Endothelial cell of umbilical vein (primary cell): ENCODE measurements around the gene FMR1NB. TPM values are rescaled to one million over a fixed set of nuclear protein-coding genes. Genes with fewer than 3 reads are reported as not detected.

Experiments
- BruUV-seq: library from RNA; stranded (reverse); fragments of 400-500 nt; replicated peaks from 2 replicates; lab custom pipeline; 2021; lab: Mats Ljungman, UMichigan
- CTCF ChIA-PET: fragments of 300-600, 350-600 bp; sonication (Branson Sonifier 250); formaldehyde crosslinking; loops from one replicate; lab custom pipeline; 2021; ENCODE audit warnings: antibody characterized with exemption, inconsistent platforms; lab: Charles Lee
- POLR2A ChIA-PET: fragments of 300-600, 350-600 bp; sonication (Branson Sonifier 250); formaldehyde crosslinking; loops from one replicate; lab custom pipeline; 2021; ENCODE audit warnings: antibody characterized with exemption, inconsistent platforms; lab: Charles Lee
- DNase-seq: peaks from one replicate; pipeline ENCODE4 v3.0.0-alpha.2; 2011; ENCODE audit warnings: low read depth, low spot score
- FAIRE-seq: peaks from 2 replicates; lab custom pipeline; 2011; peaks lifted over from hg19 to GRCh38; lab: Jason Lieb, UNC
- H2AFZ ChIP-seq: 2 replicates; pipeline ENCODE4 v1.6.0; 2012; ENCODE audit warnings: low read depth, low read length, control low read depth, inconsistent platforms
- H3K27ac ChIP-seq: 2 replicates; pipeline ENCODE4 v1.5.1; 2011; ENCODE audit warnings: low read depth, mild to moderate bottlenecking, control low read depth, low read length, moderate library complexity; ENCODE audit not compliant: insufficient read depth
- H3K27me3 ChIP-seq, 2 experiments: 2 replicates each; pipeline versions ENCODE4 v1.6.0 to v1.6.1; 2011; ENCODE audit warnings: low read length in 2 of 2, mixed read lengths in 1 of 2; ENCODE audit not compliant: control insufficient read depth in 2 of 2, insufficient read depth in 2 of 2
- H3K36me3 ChIP-seq, 2 experiments: 2 replicates in 1 of 2; 3 replicates in 1 of 2; pipeline ENCODE4 v1.5.1; 2011; ENCODE audit warnings: low read length in 2 of 2, mild to moderate bottlenecking in 1 of 2, moderate library complexity in 1 of 2; ENCODE audit not compliant: control insufficient read depth in 2 of 2, insufficient read depth in 2 of 2; ENCODE audit errors: extremely low read depth in 1 of 2
- H3K4me1 ChIP-seq: 3 replicates; pipeline ENCODE4 v1.5.1; 2011; ENCODE audit warnings: mild to moderate bottlenecking, low read length; ENCODE audit not compliant: control insufficient read depth, insufficient read depth; ENCODE audit errors: extremely low read depth
- H3K4me2 ChIP-seq: 2 replicates; pipeline ENCODE4 v1.6.1; 2011; ENCODE audit warnings: low read length, control low read depth, mixed read lengths; ENCODE audit not compliant: insufficient read depth
- H3K4me3 ChIP-seq, 3 experiments: fragments of 200-600 bp in 1 of 3; sonication (generic), shearing (Covaris generic) in 1 of 3; replicated peaks in 1 of 3; 2 replicates each; pipeline ENCODE4 v1.5.1; 2011 to 2016; ENCODE audit warnings: control low read depth in 3 of 3, low read length in 3 of 3, mild to moderate bottlenecking in 2 of 3, inconsistent platforms in 1 of 3, low read depth in 1 of 3, moderate library complexity in 1 of 3; ENCODE audit not compliant: insufficient read depth in 1 of 3
- H3K79me2 ChIP-seq: 2 replicates; pipeline ENCODE4 v1.6.0; 2012; ENCODE audit warnings: low read length, inconsistent platforms; ENCODE audit not compliant: control insufficient read depth, insufficient read depth
- H3K9ac ChIP-seq: replicated peaks from 2 replicates; pipeline ENCODE3; 2011; ENCODE audit warnings: low read length, control low read depth; ENCODE audit not compliant: insufficient read depth; ENCODE audit errors: extremely low read depth
- H3K9me1 ChIP-seq: replicated peaks from 3 replicates; pipeline ENCODE4 v1.6.0; 2011; ENCODE audit warnings: mild to moderate bottlenecking, low read length; ENCODE audit not compliant: control insufficient read depth, insufficient read depth; ENCODE audit errors: extremely low read depth
- H3K9me3 ChIP-seq: replicated peaks from 2 replicates; pipeline ENCODE4 v1.5.1; 2012; ENCODE audit warnings: low read length, inconsistent platforms; ENCODE audit not compliant: control insufficient read depth, insufficient read depth
- H4K20me1 ChIP-seq: replicated peaks from 2 replicates; pipeline ENCODE3; 2011; ENCODE audit warnings: mild to moderate bottlenecking, low read length; ENCODE audit not compliant: control insufficient read depth, insufficient read depth; ENCODE audit errors: extremely low read depth
- CTCF ChIP-seq, 2 donors: IDR thresholded peaks; 1 replicate in 1 of 2; 2 replicates in 1 of 2; pipeline ENCODE4 v1.5.1; 2011; ENCODE audit warnings: low read length in 2 of 2, mild to moderate bottlenecking in 2 of 2, moderate library complexity in 2 of 2, control low read depth in 1 of 2, inconsistent platforms in 1 of 2, low read depth in 1 of 2; ENCODE audit not compliant: insufficient read depth in 1 of 2; ENCODE audit errors: extremely low read depth in 1 of 2
- EZH2 ChIP-seq: IDR thresholded peaks from 2 replicates; pipeline ENCODE4 v1.6.1; 2012; ENCODE audit warnings: borderline replicate concordance, low read depth, mild to moderate bottlenecking, moderate library complexity, low read length, inconsistent platforms; ENCODE audit not compliant: severe bottlenecking
- FOS ChIP-seq: IDR thresholded peaks from 2 replicates; pipeline ENCODE4 v1.6.1; 2011; ENCODE audit warnings: mild to moderate bottlenecking, low read length, moderate library complexity, borderline replicate concordance; ENCODE audit not compliant: insufficient read depth
- JUN ChIP-seq: IDR thresholded peaks from 2 replicates; pipeline ENCODE4 v1.6.1; 2011; ENCODE audit warnings: borderline replicate concordance, low read depth; ENCODE audit not compliant: insufficient read length, insufficient read depth
- dilution Hi-C: fragments of 300-500 bp; cut with MboI; formaldehyde crosslinking; loops from one replicate; pipeline ENCODE4 v1.15.0; 2019; ENCODE audit warnings: low sequenced_read_pairs; ENCODE audit not compliant: extremely low pct_ligation_motif_present
- intact Hi-C: fragments of 100-400 bp; cut with micrococcal nuclease; formaldehyde crosslinking; loops from one replicate; pipeline ENCODE4 v1.10.0; 2022
- polyA plus RNA-seq, 4 experiments: library from polyadenylated mRNA; depleted of rRNA in 3 of 4; stranded (reverse) in 3 of 4; unstranded in 1 of 4; fragments of >200 nt; gene quantifications; 2 replicates each; pipeline versions ENCODE4 v1.2.1 to v1.2.3, GENCODE V29; 2011 to 2012; ENCODE audit warnings: missing spikeins in 1 of 4
- total RNA-seq: library from RNA; stranded (reverse); gene quantifications from 2 replicates; pipeline ENCODE4 v1.2.3, GENCODE V29; 2021

The FMR1NB gene
- total and polyA plus RNA-seq, 2 donors (not counting 3 experiments of a cell fraction or from before 2014, with no cell fraction given): not detected

- Histone ChIP-seq H3K9me1 (no peaks in the 10 kb centered on the region), H3K9me3 (no peaks in the 10 kb centered on the region), H3K4me2 (no peak overlapping the region), H3K27ac (no peak overlapping the region), H3K27me3 (no peaks in the 10 kb centered on the region), H3K36me3 (no peaks in the 10 kb centered on the region), H3K4me3 (no peak overlapping the region), H2AFZ (no peak overlapping the region), H4K20me1 (no peaks in the 10 kb centered on the region), H3K9ac (no peak overlapping the region), H3K4me1 (no peaks in the 10 kb centered on the region), H3K79me2 (no peaks in the 10 kb centered on the region)
- TF ChIP-seq JUN: no peak
- no peak for TF ChIP-seq CTCF (IDR thresholded peaks at IDR 0.05; ENCODE audit: extremely low read depth in 1 of 2, insufficient read depth in 1 of 2, low read depth in 1 of 2, low read length in 2 of 2)
- ChIA-PET CTCF (no interaction called here), POLR2A (no interaction called here)
- dilution Hi-C loops (no loop called here), intact Hi-C loops (no loop called here)
- FAIRE-seq (no peak), DNase-seq (no peak)
- BruUV-seq: no TSS peak
Observed at GRCh38 chrX:148067285-148067684, 86.1 kb downstream of the FMR1NB start.

GRCh38 chrX:148069759-148070503 lies 88.8 kb downstream of the FMR1NB start:
- dilution Hi-C loops (no loop called here), intact Hi-C loops (no loop called here)
- no peaks in the 10 kb centered on the region for H3K27me3 ChIP-seq
- H3K4me3 ChIP-seq: no peak overlapping the region
- H3K4me1 ChIP-seq: no peaks in the 10 kb centered on the region
- CTCF ChIA-PET: no interaction called here
- POLR2A ChIA-PET: no interaction called here
- H3K36me3 ChIP-seq: no peaks in the 10 kb centered on the region
- no peak overlapping the region for H3K27ac ChIP-seq
- H3K4me2 ChIP-seq: no peak overlapping the region
- DNase-seq (no peak), FAIRE-seq (no peak)
- H3K9ac ChIP-seq: no peak overlapping the region
- TF ChIP-seq FOS (no peak), EZH2 (no peak)
- no peaks in the 10 kb centered on the region for H3K9me3 ChIP-seq
- H4K20me1 ChIP-seq: no peaks in the 10 kb centered on the region
- no TSS peak for BruUV-seq
- H2AFZ ChIP-seq: no peak overlapping the region
- H3K9me1 ChIP-seq: no peaks in the 10 kb centered on the region
- no peaks in the 10 kb centered on the region for H3K79me2 ChIP-seq
